GM19099 (cell line): ENCODE data around the gene PLA2G4A.

Source experiments
- POLR2A ChIP-seq: IDR thresholded peaks from 3 replicates; pipeline ENCODE4 v1.6.1; 2011; ENCODE audit warnings: low read depth; ENCODE audit not compliant: insufficient read length; ENCODE audit errors: extremely low read depth

Gene PLA2G4A

DNA sequence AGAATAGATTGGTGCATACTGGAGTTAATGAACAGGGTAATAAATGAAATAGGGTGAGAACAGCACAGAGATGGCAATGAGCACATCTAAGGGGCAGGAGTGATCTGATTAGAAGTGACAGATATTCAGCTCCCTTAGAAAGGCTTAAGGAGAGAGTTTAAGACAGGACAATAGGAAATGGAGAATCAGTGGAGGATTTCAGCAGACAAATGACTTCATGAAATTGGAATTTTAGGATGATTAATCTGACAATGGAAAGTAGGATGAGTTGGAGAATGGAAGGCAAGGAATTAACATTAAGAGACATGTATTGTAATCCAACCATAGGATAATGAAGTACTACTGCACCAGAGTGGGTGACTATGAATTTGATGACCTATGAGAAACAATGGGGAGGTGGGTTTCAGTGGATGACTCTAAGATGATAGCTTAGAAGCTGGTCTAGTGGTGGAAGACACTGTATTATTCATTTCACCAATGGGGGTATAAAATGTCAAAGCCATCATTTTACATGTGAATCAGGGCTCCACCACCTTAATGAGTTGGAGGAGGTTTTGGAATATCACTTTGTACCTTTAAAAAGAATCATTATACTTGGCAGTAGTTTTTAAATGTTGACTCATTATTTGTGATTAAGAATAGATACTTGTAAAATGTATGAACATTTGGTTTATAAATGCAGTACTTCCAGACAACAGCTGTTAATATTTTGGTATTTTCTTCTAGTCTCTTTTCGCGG lies 139.1 kb downstream of the PLA2G4A start:
- TF ChIP-seq POLR2A, result no peak

DNA sequence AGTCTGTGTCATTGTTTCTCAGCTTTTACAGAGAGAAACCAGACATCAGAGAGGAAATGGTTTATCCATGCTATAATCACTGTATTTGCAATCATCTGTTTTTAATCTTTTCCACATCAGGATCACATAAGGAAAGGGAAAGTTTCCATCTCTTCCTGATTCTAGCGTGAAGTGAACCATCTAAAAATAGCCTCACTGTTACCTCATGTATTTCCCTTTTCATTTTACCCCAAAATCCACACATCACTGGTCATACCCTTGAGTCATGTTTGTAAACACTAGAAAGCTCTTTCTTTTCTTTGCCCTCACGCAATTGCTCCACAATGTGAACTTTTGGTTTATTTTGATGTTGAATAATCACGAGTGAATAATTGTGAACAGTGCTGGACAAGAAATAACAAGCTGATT lies 146.0 kb downstream of the PLA2G4A start:
- TF ChIP-seq POLR2A, result no peak

DNA sequence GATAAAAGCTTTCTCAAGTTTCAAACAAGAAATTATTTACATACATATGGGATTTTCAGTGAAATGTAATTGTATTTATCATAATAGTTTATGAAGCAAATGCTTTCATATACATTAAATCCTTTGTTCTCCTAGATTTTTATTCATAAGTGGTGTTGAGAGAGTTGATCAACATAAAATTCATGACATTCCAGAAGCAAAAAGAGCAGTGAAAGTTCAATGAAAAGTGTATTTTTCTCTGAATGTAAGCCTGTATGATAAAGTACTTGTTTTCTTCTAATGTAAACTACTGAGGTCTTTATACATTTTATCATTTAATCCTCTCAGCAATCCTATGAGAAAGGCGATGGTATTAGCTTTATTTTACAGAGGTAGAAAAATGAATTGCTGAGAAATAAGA lies 146.5 kb downstream of the PLA2G4A start:
- no peak for TF ChIP-seq POLR2A

DNA sequence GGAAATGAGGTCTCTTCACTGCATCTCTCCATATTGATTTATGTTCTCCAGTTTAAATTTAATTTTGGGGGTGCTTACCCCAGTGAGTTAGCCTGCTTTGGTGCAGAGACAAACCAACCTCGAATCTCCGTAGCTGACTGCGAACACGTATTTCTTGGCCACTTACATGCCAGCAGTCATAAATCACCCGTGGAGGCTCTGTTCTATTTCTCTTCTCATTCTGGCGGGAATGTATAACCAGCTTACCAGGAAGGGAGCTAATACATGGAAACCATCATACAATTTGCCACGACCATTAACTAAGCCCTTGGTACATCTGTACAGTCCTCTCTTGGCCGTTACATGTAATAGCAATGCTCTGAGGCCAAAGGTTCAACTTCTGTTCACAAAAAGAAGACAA lies 148.0 kb downstream of the PLA2G4A start:
- TF ChIP-seq POLR2A, result no peak

DNA sequence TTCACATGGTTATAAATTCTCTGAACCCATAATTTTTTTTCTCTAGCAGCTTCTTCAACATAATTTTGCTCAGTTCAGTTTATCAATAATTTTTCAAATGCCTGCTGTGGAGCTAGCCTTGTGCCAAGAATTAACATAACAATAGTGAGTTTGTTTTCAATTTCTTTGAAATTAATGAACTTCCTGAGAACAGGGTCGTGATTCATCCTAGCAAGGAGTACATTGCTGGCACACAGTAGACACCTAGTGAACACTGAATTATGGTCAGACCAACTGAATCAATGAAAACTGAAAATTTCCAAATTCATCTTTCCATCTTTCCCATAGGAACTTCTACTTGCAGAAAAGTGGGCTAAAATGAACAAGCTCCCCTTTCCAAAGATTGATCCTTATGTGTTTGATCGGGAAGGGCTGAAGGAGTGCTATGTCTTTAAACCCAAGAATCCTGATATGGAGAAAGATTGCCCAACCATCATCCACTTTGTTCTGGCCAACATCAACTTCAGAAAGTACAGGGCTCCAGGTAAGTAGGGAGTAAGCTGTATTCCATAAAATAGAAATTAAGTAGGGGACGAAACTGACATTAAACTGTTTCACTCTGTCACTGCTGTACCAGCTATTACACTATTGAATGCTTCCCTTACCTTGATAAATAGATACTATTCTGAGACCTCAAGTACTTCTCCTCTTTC lies 148.7 kb downstream of the PLA2G4A start:
- TF ChIP-seq POLR2A, result no peak

DNA sequence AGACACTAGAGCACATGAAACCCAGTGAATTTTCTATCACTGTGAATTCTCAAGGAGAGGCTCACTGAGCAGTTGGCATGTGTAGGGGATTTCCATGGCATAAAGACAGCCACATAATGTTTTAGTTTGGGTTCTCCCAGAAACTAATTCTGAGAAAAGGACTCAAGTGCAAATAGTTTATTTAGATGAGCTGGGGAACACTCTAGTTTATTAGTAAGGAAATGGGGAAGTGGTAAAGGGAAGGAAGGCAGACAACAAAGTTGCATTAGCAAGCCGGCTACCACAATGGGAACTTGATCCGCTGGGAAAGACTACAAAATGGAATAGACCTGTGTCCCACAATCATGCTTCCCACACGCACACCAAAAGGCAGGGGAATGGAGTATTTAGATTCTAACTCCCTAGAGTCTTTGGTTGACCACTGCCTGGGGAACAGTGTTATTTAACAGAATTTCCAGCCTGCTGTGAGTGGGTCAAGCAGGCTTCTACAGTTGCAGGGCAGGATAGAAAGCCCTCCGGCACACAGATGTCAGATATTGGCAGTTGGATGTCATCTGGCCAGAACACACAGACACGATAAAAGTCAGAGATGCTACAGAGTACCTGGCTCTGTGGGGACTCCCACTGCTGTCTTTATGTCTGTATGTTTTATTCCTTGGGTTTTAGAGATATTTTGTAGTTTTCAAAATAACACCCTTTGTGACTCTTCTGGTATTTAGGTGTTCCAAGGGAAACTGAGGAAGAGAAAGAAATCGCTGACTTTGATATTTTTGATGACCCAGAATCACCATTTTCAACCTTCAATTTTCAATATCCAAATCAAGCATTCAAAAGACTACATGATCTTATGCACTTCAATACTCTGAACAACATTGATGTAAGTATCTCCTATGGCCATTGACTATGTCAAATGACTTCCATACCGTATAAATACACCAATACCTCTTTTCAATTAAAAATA lies 150.1 kb downstream of the PLA2G4A start:
- TF ChIP-seq POLR2A, result no peak

DNA sequence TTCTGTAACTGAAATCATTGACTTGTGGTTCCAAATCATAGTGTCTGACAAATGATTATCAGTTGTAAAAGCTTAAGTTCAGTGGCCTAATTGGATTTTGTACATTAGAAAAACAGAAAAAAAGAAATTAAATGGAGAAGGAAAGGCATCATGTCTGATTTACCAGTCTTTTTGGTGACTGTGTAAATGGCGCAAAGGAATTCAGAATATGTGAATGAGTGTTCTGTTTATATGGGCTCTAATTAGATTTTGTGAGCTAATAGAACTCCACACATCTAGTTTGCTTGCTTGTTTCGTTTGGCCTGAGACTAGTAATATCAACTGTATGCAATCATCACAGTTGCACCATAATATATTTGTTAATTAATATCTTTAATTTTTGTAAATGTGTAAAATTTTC lies 151.7 kb downstream of the PLA2G4A start:
- TF ChIP-seq POLR2A, result no peak

DNA sequence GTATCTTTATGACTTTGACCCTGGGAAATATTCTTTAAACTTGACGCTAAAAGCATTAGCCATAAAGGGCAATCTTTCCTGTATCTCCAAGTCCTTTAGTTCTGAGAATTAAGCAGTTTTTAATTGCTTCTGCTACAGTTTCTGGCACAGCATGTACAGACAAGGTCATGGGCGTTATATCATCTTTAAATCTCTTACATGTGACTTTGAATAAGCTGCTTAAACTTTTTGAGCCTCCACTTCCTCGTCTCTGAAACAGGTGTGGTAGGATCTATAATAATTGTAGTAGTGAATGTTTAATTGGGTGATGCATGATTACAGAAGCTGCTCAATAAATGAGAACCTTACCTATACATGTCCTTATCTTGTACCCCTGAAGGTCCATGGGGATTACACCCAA lies 153.4 kb downstream of the PLA2G4A start:
- TF ChIP-seq POLR2A, result no peak

DNA sequence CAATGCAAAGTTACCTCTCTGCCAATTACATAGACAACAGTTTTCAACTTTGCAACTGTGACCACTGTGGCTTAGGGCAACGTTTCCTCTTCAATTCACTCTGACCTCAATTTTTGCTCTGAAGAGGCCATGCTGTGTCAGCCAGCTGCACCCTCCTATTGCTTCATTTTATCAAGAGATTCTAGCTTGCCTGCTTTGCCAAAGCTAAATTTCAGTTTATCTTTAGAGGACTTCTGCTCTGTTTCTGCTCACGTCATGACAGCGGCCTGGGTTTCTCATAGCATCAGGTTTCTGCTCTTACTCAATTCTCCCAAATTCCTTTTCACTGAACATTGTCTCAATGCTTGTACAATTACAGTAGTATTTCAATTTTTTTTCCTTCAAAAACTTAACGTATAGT lies 154.6 kb downstream of the PLA2G4A start:
- no peak for TF ChIP-seq POLR2A

DNA sequence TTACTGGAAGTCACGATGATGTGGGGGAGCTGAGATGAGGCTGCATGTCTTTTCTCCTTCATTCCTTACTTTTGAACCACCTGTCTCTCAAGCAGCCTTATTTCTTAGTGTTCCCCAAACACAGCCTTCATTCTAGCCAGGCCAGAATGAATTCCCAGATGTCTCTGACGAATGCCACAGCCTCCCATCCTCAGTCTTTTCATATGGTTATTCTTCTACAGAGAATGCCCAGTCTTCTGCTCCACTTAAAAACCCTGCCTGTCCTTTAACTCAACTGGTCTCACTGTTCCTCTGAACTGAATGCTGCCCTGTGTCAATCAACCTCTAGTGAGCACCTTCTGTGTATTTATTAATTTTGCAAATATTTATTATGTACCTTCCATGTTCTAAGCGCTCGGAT lies 156.2 kb downstream of the PLA2G4A start:
- no peak for TF ChIP-seq POLR2A

DNA sequence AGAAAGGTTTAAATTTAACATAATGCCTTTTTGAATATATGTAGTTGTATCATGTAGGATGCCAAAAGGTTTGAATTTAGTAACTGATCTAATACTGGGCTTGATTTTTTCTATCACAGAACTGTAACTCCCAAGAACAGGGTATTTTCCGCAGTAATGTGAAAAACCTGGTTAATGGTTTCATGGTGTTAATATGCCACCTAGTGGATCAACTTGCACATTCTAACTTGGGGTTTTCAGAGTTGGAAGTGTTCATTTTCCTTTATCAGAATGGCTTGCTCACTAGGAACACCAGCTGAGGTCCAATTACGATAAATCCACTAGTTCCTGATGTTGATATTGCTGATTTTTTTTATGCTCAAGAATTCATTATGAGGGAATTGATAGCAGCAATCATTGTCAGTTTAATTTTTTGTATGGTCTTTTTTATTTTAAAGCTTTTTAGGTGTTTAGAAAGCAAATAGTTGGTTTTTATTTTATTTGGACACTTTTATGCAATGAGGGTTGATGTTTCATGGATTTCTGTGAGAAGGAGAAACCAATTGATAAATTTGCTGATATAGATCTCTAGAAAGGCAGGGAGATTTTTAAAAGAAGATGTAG lies 157.2 kb downstream of the PLA2G4A start:
- no peak for TF ChIP-seq POLR2A

DNA sequence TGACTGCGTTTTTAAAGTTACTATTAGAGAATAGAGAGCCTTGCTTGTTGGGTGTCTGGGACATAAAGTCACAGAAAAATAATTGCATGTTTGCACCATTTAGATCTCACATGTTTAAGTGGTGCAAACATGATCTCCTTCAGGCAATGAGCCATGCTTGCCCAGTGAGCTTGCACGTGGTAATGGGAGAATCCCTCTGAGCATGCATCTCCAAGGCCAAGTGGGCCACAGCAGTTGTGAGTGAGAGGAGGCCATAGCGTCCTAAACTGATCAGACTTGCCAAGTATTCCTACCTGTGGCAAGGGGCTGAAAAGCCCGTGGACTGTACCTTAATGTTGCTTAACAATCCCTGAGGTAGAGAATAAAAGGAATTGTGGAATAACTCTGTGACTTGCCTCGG lies 158.3 kb downstream of the PLA2G4A start:
- no peak for TF ChIP-seq POLR2A

DNA sequence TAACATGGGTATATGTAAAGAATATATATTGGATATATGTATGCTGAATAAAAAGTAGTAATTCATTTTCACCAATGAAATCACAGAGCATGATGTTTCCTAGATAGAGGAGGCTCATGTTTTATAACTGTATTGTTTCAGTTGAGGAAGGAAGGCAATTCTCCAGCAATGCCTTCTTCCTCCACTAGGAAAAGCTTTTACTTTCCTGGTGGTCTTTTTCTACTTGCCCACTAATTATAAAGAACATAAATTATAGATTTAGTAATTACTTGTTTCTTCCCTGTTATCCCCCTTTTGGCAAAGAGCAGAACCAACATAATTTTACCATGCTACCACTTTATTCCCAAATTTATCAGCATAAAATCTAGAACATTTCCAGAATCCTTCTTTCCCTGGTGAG lies 159.0 kb downstream of the PLA2G4A start:
- TF ChIP-seq POLR2A, result no peak

DNA sequence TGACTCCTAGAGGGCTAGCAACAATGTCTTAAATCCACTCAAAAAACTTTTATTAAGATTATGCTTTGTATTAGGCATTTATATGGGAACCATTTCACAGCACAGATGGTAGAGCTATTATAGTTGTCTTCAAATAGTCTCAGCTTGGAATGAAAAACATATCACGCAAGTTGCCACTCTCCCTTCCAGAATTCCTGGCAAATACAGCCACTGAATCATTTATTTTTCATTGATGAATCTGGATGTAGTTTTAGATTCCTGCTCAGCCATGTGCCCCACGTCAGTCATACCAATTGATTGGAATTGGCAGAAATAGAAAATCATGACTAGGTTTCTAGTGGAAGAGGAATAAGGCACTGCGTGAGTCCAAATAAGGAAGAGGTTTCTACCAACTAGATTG lies 165.2 kb downstream of the PLA2G4A start:
- no peak for TF ChIP-seq POLR2A

DNA sequence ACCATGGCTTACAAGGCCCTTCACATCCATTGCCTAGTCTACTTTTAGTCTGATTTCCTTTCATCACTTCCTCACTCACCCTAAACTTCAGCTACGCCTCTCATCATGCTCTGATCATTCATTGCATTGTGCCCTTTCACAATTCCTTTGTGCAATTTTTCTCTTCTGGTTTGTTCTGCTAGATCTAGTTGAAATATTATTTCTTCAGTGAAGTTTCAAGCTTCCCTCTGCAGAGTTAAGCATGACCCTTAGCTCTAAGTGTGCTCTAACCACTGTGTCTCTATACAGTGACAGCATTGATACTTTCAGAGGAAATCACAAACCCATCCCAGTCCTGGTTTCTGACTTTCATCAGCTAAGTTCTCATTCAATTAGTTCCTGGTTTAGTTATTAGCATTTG lies 166.1 kb downstream of the PLA2G4A start:
- TF ChIP-seq POLR2A, result no peak
